Measurements from ENCODE around the gene PHLDA3. TPM values are rescaled to one million over a fixed set of nuclear protein-coding genes. Genes with fewer than 3 reads are reported as not detected.
"Not testable (repeated sequence)": the region's sequence is repeated elsewhere in the genome, so short reads cannot be mapped to it uniquely, and the experiment has no call there.

Gene PHLDA3
- total RNA-seq, 1 experiment from 2014 or later = 22.1 TPM

DNA sequence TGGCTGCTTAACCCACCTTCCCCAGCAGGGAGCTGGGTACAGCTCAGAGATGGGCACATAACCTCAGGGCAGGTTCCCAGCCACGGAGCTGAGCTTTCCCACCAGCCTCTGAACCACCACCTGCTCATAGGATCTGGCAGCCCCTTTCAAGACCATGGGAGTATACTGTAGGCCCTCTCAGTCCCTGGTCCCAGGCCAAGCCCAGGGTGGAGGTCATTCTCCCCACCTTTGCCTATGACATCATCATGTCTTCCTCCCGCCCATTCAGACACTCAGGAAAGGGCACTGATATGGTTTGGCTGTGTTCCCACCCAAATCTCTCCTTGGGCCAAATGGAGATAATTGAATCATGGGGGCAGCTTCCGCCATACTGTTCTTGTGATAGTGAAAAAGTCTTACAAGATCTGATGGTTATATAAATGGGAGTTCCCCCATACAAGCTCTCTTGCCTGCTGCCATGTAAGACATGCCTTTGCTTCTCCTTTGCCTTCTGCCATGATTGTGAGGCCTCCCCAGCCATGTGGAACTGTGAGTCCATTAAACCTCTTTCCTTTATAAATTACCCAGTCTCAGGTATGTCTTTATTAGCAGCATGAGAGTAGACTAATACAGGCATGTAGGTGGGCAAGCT lies 24.2 kb upstream of the PHLDA3 start:
- intact Hi-C loops (cut with micrococcal nuclease); H3K36me3 ChIP-seq (ENCODE audit: control insufficient read depth in 1 of 2, insufficient read depth in 2 of 2, low read length in 2 of 2); H3K9ac ChIP-seq (ENCODE audit: low read length); POLR2A ChIA-PET; H3K9me2 ChIP-seq (ENCODE audit: insufficient read depth); H3K27ac ChIP-seq (ENCODE audit: low read depth, low read length); H4K20me1 ChIP-seq (ENCODE audit: insufficient read depth); BruUV-seq (replicated peaks); H2AFZ ChIP-seq (ENCODE audit: low read depth, low read length, poor library complexity, severe bottlenecking); H3K27me3 ChIP-seq (ENCODE audit: insufficient read depth, low read length); DNase-seq (ENCODE audit: low read depth, low spot score); H3K4me2 ChIP-seq (ENCODE audit: low read length); RAD21 ChIA-PET (ENCODE audit: low non-redundant PET in 1 of 2, low total read pairs in 2 of 2, uncharacterized antibody in 2 of 2, unreplicated experiment in 2 of 2); ATAC-seq; H3K9me3 ChIP-seq (ENCODE audit: control insufficient read depth in 1 of 2, insufficient read depth in 1 of 2, low read depth in 1 of 2, low read length in 2 of 2); H3K4me3 ChIP-seq (replicated peaks in 1 of 2; ENCODE audit: low read depth in 1 of 2, low read length in 2 of 2); H3K79me2 ChIP-seq (ENCODE audit: insufficient read depth, low read length): not testable (repeated sequence)
- peaks cover 13 to 20% of the 10 kb centered on the region in 2 experiments; a peak in 3 of 4 replicates for H3K4me1 ChIP-seq (ENCODE audit: control insufficient read depth in 1 of 2, insufficient read depth in 2 of 2, low read length in 2 of 2)
- CTCF ChIA-PET = interaction anchor here (2.4 kb wide), 1 partner anchor 45 kb away, joined by 5 read pairs; no protein-coding TSS in a partner anchor

GRCh38 chr1:201491896-201492511 lies 23.0 kb upstream of the PHLDA3 start:
- Histone ChIP-seq H3K4me2 (ENCODE audit: low read length) (no peak overlapping the region), H3K9ac (ENCODE audit: low read length) (no peak overlapping the region), H2AFZ (ENCODE audit: low read depth, low read length, poor library complexity, severe bottlenecking) (no peak overlapping the region), H3K9me2 (ENCODE audit: insufficient read depth) (no peaks in the 10 kb centered on the region), H3K4me3 (replicated peaks in 1 of 2; ENCODE audit: low read depth in 1 of 2, low read length in 2 of 2) (no peak overlapping the region), H4K20me1 (ENCODE audit: insufficient read depth) (no peaks in the 10 kb centered on the region), H3K4me1 (ENCODE audit: control insufficient read depth in 1 of 2, insufficient read depth in 2 of 2, low read length in 2 of 2) (peaks cover 13 to 20% of the 10 kb centered on the region in 2 experiments; a peak in 3 of 4 replicates), H3K79me2 (ENCODE audit: insufficient read depth, low read length) (no peaks in the 10 kb centered on the region), H3K36me3 (ENCODE audit: control insufficient read depth in 1 of 2, insufficient read depth in 2 of 2, low read length in 2 of 2) (peaks cover 0 to 6% of the 10 kb centered on the region in 2 experiments; a peak in 2 of 4 replicates), H3K27me3 (ENCODE audit: insufficient read depth, low read length) (no peaks in the 10 kb centered on the region), H3K9me3 (ENCODE audit: control insufficient read depth in 1 of 2, insufficient read depth in 1 of 2, low read depth in 1 of 2, low read length in 2 of 2) (no peaks in the 10 kb centered on the region), H3K27ac (ENCODE audit: low read depth, low read length) (no peak overlapping the region)
- ATAC-seq (no peak), DNase-seq (ENCODE audit: low read depth, low spot score) (no peak)
- no TSS peak for BruUV-seq (replicated peaks)
- ChIA-PET CTCF (interaction anchor here (1.2 to 2.4 kb wide), 3 partner anchors 10 to 44 kb away, joined by 3 to 11 read pairs (median 5); no protein-coding TSS in a partner anchor), POLR2A (interaction anchor here (1.5 kb wide), 1 partner anchor 13 kb away, joined by 3 read pairs; no protein-coding TSS in a partner anchor), RAD21 (ENCODE audit: low non-redundant PET in 1 of 2, low total read pairs in 2 of 2, uncharacterized antibody in 2 of 2, unreplicated experiment in 2 of 2) (interaction anchor here in 1 of 2 experiments (0.6 kb wide), 1 partner anchor 20 kb away, joined by 3 read pairs; no protein-coding TSS in a partner anchor)
- intact Hi-C loops (cut with micrococcal nuclease) = no loop called here
- TF ChIP-seq TCF7L2 (IDR thresholded peaks at IDR 0.05; ENCODE audit: borderline replicate concordance, extremely low read depth, insufficient read depth, insufficient read length) (no peak), ZFX (IDR thresholded peaks at IDR 0.05) (no peak), REST (IDR thresholded peaks at IDR 0.05; ENCODE audit: low read depth) (no peak), POLR2A (IDR thresholded peaks at IDR 0.05; ENCODE audit: borderline replicate concordance, extremely low read depth, insufficient read depth, insufficient read length) (no peak), EZH2 (IDR thresholded peaks at IDR 0.05) (no peak), CEBPB (IDR thresholded peaks at IDR 0.05; ENCODE audit: low read depth) (no peak), YY1 (IDR thresholded peaks at IDR 0.05; ENCODE audit: extremely low read depth, insufficient replicate concordance, low read depth, low read length) (no peak), SP1 (IDR thresholded peaks at IDR 0.05; ENCODE audit: low read depth) (no peak), FOSL1 (IDR thresholded peaks at IDR 0.05; ENCODE audit: low read depth) (no peak), CTCF (IDR thresholded peaks at IDR 0.05 in 2 of 3, conservative IDR thresholded peaks at IDR 0.05 in 1 of 3; ENCODE audit: borderline replicate concordance in 1 of 3, insufficient read depth in 1 of 3, low read depth in 2 of 3, low read length in 2 of 3) (no peak)
- TF ChIP-seq, protein P1, sequence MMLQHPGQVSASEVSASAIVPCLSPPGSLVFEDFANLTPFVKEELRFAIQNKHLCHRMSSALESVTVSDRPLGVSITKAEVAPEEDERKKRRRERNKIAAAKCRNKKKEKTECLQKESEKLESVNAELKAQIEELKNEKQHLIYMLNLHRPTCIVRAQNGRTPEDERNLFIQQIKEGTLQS (IDR thresholded peaks at IDR 0.05) = no peak
